ENCODE data around the gene MELTF. TPM values are rescaled to one million over a fixed set of nuclear protein-coding genes. Genes with fewer than 3 reads are reported as not detected.

Gene MELTF
- total and polyA plus RNA-seq, 11 donors, result 4.9 to 72.6 (median 10.3) TPM

DNA sequence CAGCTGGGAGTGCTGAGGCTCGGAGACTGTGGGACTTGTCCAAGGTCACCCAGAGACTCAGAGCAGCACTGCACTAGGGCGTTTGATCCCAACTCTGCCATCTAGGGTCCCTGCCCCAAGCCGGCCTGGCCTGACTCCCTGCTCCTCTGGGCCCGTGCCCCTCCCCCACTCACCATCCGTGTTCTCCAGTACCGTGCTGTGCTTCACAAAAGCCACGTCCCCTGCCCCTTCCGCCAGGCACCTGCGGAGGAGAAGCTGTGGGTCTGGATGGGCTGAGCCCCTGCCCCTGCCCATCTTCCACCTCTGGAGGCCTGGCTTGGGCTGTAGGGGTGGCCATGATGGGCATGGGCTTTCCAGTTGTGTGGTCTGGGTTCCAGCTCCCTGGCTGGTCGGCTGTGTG lies 8.4 kb downstream of the MELTF start:
- intact Hi-C loops (cut with DNase I), result no loop called here
- DNase-seq, result peak in 1 of 5 donors; percentile 37
- WGBS, 4 donors, result 68 to 82% (median 69%) methylated on average over 3 to 10 of the region's 10 CpGs

DNA sequence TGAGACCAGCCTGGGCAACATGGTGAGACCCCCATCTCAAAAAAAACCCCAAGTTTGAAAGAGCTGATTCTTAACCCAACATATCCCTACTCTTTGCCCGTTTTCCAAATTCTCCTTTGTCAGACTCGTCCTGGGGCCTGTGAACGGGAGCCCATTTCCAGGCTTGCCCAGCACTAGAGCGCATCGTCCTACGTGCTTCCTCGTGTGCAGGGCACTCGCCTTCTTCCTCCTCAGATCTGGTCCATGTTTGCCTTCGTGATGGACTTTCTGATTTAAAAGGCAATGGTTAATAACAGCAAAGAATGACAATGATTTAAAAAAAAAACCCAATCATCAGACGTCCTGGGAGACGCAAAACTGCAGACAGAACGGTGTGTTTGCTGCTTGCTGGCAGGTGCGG lies 10.1 kb downstream of the MELTF start:
- no peak overlapping the region for H3K27ac ChIP-seq
- 83 to 89% (median 86%) methylated on average over 13 of the region's 13 CpGs for WGBS, 4 donors
- intact Hi-C loops (cut with DNase I), result no loop called here
- H3K4me1 ChIP-seq, result peaks cover 0 to 13% (median 0%) of the 10 kb centered on the region in 12 donors
- no peaks in the 10 kb centered on the region for H3K36me3 ChIP-seq
- no peak for ATAC-seq
- H3K9me3 ChIP-seq, result no peaks in the 10 kb centered on the region
- H3K4me3 ChIP-seq, result no peak overlapping the region
- no peak for TF ChIP-seq POLR2A (IDR thresholded peaks at IDR 0.05)
- TF ChIP-seq, protein P1, sequence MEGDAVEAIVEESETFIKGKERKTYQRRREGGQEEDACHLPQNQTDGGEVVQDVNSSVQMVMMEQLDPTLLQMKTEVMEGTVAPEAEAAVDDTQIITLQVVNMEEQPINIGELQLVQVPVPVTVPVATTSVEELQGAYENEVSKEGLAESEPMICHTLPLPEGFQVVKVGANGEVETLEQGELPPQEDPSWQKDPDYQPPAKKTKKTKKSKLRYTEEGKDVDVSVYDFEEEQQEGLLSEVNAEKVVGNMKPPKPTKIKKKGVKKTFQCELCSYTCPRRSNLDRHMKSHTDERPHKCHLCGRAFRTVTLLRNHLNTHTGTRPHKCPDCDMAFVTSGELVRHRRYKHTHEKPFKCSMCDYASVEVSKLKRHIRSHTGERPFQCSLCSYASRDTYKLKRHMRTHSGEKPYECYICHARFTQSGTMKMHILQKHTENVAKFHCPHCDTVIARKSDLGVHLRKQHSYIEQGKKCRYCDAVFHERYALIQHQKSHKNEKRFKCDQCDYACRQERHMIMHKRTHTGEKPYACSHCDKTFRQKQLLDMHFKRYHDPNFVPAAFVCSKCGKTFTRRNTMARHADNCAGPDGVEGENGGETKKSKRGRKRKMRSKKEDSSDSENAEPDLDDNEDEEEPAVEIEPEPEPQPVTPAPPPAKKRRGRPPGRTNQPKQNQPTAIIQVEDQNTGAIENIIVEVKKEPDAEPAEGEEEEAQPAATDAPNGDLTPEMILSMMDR (IDR thresholded peaks at IDR 0.05), result no peak
- H3K27me3 ChIP-seq, result peaks cover 0 to 8% (median 0%) of the 10 kb centered on the region in 9 donors
- DNase-seq, result peak in 1 of 5 donors; percentile 6

More for the DNA sequence above, 8.4 kb downstream of the MELTF start:
- Histone ChIP-seq H3K36me3 (no peaks in the 10 kb centered on the region), H3K4me1 (peaks cover 0 to 13% (median 0%) of the 10 kb centered on the region in 12 donors), H3K27me3 (peaks cover 0 to 8% (median 0%) of the 10 kb centered on the region in 9 donors), H3K27ac (no peak overlapping the region), H3K4me3 (no peak overlapping the region), H3K9me3 (no peaks in the 10 kb centered on the region)
- no peak for TF ChIP-seq POLR2A (IDR thresholded peaks at IDR 0.05)
- TF ChIP-seq, protein P1 (IDR thresholded peaks at IDR 0.05), result no peak
- peak in 1 of 4 donors; percentile 9 for ATAC-seq

- H3K27ac ChIP-seq, result no peak overlapping the region
- WGBS, 4 donors, result 64 to 76% (median 68%) methylated on average over 6 of the region's 6 CpGs
- no peak for TF ChIP-seq POLR2A (IDR thresholded peaks at IDR 0.05)
- TF ChIP-seq, protein P1 (IDR thresholded peaks at IDR 0.05), result no peak
- ATAC-seq, result no peak
- peaks cover 0 to 8% (median 0%) of the 10 kb centered on the region in 9 donors for H3K27me3 ChIP-seq
- intact Hi-C loops (cut with DNase I), result no loop called here
- DNase-seq, result peak in 1 of 5 donors; percentile 7
- H3K36me3 ChIP-seq, result no peaks in the 10 kb centered on the region
- H3K4me1 ChIP-seq, result peaks cover 0 to 13% (median 0%) of the 10 kb centered on the region in 12 donors
- H3K4me3 ChIP-seq, result no peak overlapping the region
- no peaks in the 10 kb centered on the region for H3K9me3 ChIP-seq
These were observed 10.6 kb downstream of the MELTF start for GRCh38 chr3:197019021-197019420.

- no peaks in the 10 kb centered on the region for H3K27me3 ChIP-seq
- 88 to 96% (median 92%) methylated on average over 16 to 18 of the region's 18 CpGs for WGBS, 4 donors
- no peak for TF ChIP-seq POLR2A (IDR thresholded peaks at IDR 0.05)
- TF ChIP-seq, protein P1 (IDR thresholded peaks at IDR 0.05), result no peak
- intact Hi-C loops (cut with DNase I), result no loop called here
- no peaks in the 10 kb centered on the region for H3K9me3 ChIP-seq
- ATAC-seq (no peak), DNase-seq (peak in 1 of 5 donors; percentile 53)
- no peak overlapping the region for H3K27ac ChIP-seq
- H3K36me3 ChIP-seq, result no peaks in the 10 kb centered on the region
- no peak overlapping the region for H3K4me3 ChIP-seq
- no peaks in the 10 kb centered on the region for H3K4me1 ChIP-seq
These were observed 12.6 kb downstream of the MELTF start for GRCh38 chr3:197017003-197017402.

All from heart left ventricle (tissue), 16 donors.